Neural progenitor cell (in vitro differentiated cells): ENCODE measurements around the gene GOLGA8F.
"Not testable (repeated sequence)": the region's sequence is repeated elsewhere in the genome, so short reads cannot be mapped to it uniquely, and the experiment has no call there.

Experiments
- EZH2 ChIP-seq: fragments of 200-600 bp; sonication (generic); IDR thresholded peaks from 2 replicates; pipeline ENCODE4 v1.6.1; 2017; ENCODE audit warnings: antibody characterized with exemption, mild to moderate bottlenecking, moderate library complexity
- EZH2phosphoT487 ChIP-seq: fragments of 200-600 bp; sonication (generic); IDR thresholded peaks from 2 replicates; pipeline ENCODE4 v1.6.1; 2017; ENCODE audit warnings: antibody characterized with exemption
- TF ChIP-seq, protein P1 (sequence below): fragments of 200-600 bp; sonication (generic); IDR thresholded peaks from 2 replicates; pipeline ENCODE4 v1.5.1; 2017; ENCODE audit warnings: antibody characterized with exemption, mild to moderate bottlenecking

DNA sequence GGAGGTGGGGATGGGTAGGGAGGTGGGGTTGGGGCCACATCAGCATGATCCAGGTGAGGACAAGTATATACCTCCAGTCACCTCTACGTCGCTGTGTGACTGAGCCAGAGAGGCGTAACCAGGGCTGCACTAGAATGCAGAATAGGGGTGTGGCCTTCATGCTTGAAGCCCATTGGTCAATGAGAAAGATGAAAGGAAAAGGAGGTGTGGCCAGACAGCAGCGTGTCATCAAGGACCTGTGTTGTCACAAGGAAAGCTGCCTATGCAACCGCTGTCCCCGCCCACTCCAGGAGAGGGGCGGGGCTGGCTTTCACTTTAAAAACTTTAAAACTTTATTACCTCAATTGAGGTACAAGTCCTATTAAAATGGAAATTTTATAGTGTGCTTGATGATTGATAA is 20.5 kb upstream of the GOLGA8F start, which contains the start of gene GOLGA6L24:
- TF ChIP-seq, protein P1, sequence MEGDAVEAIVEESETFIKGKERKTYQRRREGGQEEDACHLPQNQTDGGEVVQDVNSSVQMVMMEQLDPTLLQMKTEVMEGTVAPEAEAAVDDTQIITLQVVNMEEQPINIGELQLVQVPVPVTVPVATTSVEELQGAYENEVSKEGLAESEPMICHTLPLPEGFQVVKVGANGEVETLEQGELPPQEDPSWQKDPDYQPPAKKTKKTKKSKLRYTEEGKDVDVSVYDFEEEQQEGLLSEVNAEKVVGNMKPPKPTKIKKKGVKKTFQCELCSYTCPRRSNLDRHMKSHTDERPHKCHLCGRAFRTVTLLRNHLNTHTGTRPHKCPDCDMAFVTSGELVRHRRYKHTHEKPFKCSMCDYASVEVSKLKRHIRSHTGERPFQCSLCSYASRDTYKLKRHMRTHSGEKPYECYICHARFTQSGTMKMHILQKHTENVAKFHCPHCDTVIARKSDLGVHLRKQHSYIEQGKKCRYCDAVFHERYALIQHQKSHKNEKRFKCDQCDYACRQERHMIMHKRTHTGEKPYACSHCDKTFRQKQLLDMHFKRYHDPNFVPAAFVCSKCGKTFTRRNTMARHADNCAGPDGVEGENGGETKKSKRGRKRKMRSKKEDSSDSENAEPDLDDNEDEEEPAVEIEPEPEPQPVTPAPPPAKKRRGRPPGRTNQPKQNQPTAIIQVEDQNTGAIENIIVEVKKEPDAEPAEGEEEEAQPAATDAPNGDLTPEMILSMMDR = not testable (repeated sequence)
- not testable (repeated sequence) for TF ChIP-seq EZH2phosphoT487, EZH2
